OCI-LY7 (cell line): Measurements from ENCODE around the gene TSEN15. TPM values are rescaled to one million over a fixed set of nuclear protein-coding genes. Genes with fewer than 3 reads are reported as not detected.

Source experiments
- BruUV-seq: library from RNA; stranded (reverse); fragments of 400-500 nt; replicated peaks from 2 replicates; lab custom pipeline; 2021; lab: Mats Ljungman, UMichigan
- CTCF ChIA-PET: fragments of 300-600 bp; sonication (Branson Sonifier 250); formaldehyde crosslinking; loops from one replicate; lab custom pipeline; 2022; ENCODE audit warnings: antibody characterized with exemption; ENCODE audit not compliant: unreplicated experiment; lab: Charles Lee
- POLR2A ChIA-PET: fragments of 300-600 bp; sonication (Branson Sonifier 250); formaldehyde crosslinking; loops from one replicate; lab custom pipeline; 2022; ENCODE audit warnings: antibody characterized with exemption; lab: Charles Lee
- DNase-seq: peaks from one replicate; pipeline ENCODE4 v3.0.0-alpha.2; 2015; ENCODE audit warnings: low spot score
- H2AFZ ChIP-seq: fragments of 200-600 bp; sonication (generic), shearing (Covaris generic); 2 replicates; pipeline ENCODE4 v1.6.1; 2014; ENCODE audit warnings: mild to moderate bottlenecking, antibody characterized with exemption, low read length, moderate library complexity
- H3K27ac ChIP-seq: fragments of 200-600 bp; sonication (generic); 2 replicates; pipeline ENCODE4 v1.5.1; 2014; ENCODE audit warnings: mixed run types, low read depth, mild to moderate bottlenecking, moderate library complexity, low read length, inconsistent platforms; ENCODE audit not compliant: poor library complexity, severe bottlenecking
- H3K36me3 ChIP-seq: fragments of 200-600 bp; sonication (generic); 2 replicates; pipeline ENCODE4 v1.6.1; 2014; ENCODE audit warnings: mild to moderate bottlenecking, antibody characterized with exemption, low read length, moderate library complexity, mixed read lengths; ENCODE audit not compliant: insufficient read depth
- H3K4me1 ChIP-seq: fragments of 200-600 bp; sonication (generic); 2 replicates; pipeline ENCODE4 v1.5.1; 2014; ENCODE audit warnings: mild to moderate bottlenecking, low read length; ENCODE audit not compliant: insufficient read depth, poor library complexity, severe bottlenecking
- H3K4me2 ChIP-seq: fragments of 200-600 bp; sonication (generic); 2 replicates; pipeline ENCODE4 v1.6.1; 2014; ENCODE audit warnings: mild to moderate bottlenecking, low read length
- H3K4me3 ChIP-seq: fragments of 200-600 bp; sonication (generic); 2 replicates; pipeline ENCODE4 v1.5.1; 2014; ENCODE audit warnings: mild to moderate bottlenecking, low read depth, low read length; ENCODE audit not compliant: poor library complexity, severe bottlenecking
- H3K79me2 ChIP-seq: fragments of 200-600 bp; sonication (generic); 2 replicates; pipeline ENCODE4 v1.6.1; 2016; ENCODE audit warnings: low read depth, mild to moderate bottlenecking, low read length, moderate library complexity, mixed read lengths; ENCODE audit not compliant: insufficient read depth
- H3K9me2 ChIP-seq: fragments of 200-600 bp; sonication (generic); 2 replicates; pipeline ENCODE4 v1.6.1; 2016; ENCODE audit warnings: mild to moderate bottlenecking, low read length, mixed read lengths; ENCODE audit not compliant: insufficient read depth
- H3K9me3 ChIP-seq: fragments of 200-600 bp; sonication (generic); 2 replicates; pipeline ENCODE4 v1.6.1; 2014; ENCODE audit warnings: mild to moderate bottlenecking, mixed run types, low read length, mixed read lengths
- H4K20me1 ChIP-seq: fragments of 200-600 bp; sonication (generic); 2 replicates; pipeline ENCODE4 v1.6.1; 2014; ENCODE audit warnings: mild to moderate bottlenecking, antibody characterized with exemption, low read length, moderate library complexity, mixed read lengths; ENCODE audit not compliant: insufficient read depth
- CTCF ChIP-seq: fragments of 200-600 bp; sonication (generic); conservative IDR thresholded peaks from 2 replicates; pipeline ENCODE4 v1.5.1; 2014; ENCODE audit warnings: mild to moderate bottlenecking, antibody characterized with exemption, low read length, moderate library complexity, mixed read lengths
- EZH2phosphoT487 ChIP-seq: fragments of 200-600 bp; sonication (generic); IDR thresholded peaks from 2 replicates; pipeline ENCODE4 v1.6.1; 2018; ENCODE audit warnings: low read depth, borderline replicate concordance, mild to moderate bottlenecking, mixed run types, antibody characterized with exemption, low read length, moderate library complexity, mixed read lengths
- intact Hi-C: fragments of 100-400 bp; cut with micrococcal nuclease; formaldehyde crosslinking; loops from one replicate; pipeline ENCODE4 v1.10.0; 2022; ENCODE audit not compliant: unreplicated experiment
- total RNA-seq, 2 experiments: library from RNA; depleted of rRNA in 1 of 2; stranded (reverse); fragments of >200 nt in 1 of 2; shearing (Covaris generic) in 1 of 2; gene quantifications; 2 replicates each; pipeline ENCODE4 v1.2.3, GENCODE V29; 2014 to 2022

TSEN15 gene
- total RNA-seq, 2 experiments from 2014 or later, result 42.5 to 45.1 TPM

- Histone ChIP-seq H4K20me1 (no peaks in the 10 kb centered on the region), H3K4me1 (peaks cover 15% of the 10 kb centered on the region), H3K9me2 (no peaks in the 10 kb centered on the region), H3K4me2 (peak overlapping the region; percentile 78; the same call in 1 of the 2 replicates), H3K79me2 (peaks cover 13% of the 10 kb centered on the region; the same call in 1 of the 2 replicates), H3K36me3 (peaks cover 24% of the 10 kb centered on the region), H2AFZ (no peak overlapping the region), H3K9me3 (peaks cover 4% of the 10 kb centered on the region; the same call in 1 of the 2 replicates), H3K4me3 (no peak overlapping the region), H3K27ac (no peak overlapping the region)
- no peak for TF ChIP-seq EZH2phosphoT487
- no peak for TF ChIP-seq CTCF
- no peak for DNase-seq
- no TSS peak for BruUV-seq
- ChIA-PET CTCF (no interaction called here), POLR2A (interaction anchor here (1.0 kb wide), 1 partner anchor 10 kb away, joined by 3 read pairs; no protein-coding TSS in a partner anchor)
- intact Hi-C loops, result loop anchor here (5.0 to 10.0 kb wide), 5 partner anchors 422 to 1261 kb away; partner anchors contain the start of genes IVNS1ABP, RNF2, SMG7 and SWT1
Observed at GRCh38 chr1:184053881-184054280, 2.4 kb downstream of the TSEN15 start.

DNA sequence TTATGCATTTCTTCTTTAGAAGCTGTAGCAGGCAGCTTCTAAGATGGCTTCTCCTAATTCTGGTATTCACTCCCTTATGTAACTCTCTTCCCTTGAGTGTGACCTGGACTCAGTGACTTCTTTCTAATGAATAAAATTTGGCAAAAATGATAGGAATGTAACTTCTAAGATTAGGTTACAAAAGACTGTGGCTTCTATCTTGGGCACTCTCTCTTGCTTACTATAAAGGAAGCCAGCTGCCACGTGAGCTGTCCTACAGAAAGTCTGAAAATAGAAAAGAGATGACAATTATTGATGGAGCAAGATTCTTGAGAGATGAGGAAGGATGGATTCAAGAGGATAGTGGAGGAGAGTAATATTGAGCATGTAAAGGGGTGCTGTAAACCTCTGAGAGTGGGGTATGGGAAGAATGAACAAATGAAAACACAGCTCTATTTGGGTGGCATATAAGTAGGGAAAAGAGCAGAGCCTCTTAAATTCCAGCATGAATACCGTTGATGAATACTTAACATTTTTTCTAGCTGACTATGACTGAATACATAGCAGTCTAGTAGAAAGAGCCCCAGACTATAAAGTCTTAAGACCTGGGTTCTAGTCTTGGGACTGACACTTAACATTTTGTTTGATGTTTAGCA is 5.5 kb downstream of the TSEN15 start:
- Histone ChIP-seq H2AFZ (no peak overlapping the region), H3K36me3 (peaks cover 38% of the 10 kb centered on the region), H4K20me1 (no peaks in the 10 kb centered on the region), H3K9me3 (no peaks in the 10 kb centered on the region), H3K79me2 (peaks cover 12% of the 10 kb centered on the region; the same call in 1 of the 2 replicates), H3K4me2 (no peak overlapping the region), H3K27ac (no peak overlapping the region), H3K9me2 (no peaks in the 10 kb centered on the region), H3K4me3 (no peak overlapping the region), H3K4me1 (peaks cover 8% of the 10 kb centered on the region)
- TF ChIP-seq EZH2phosphoT487 (no peak), CTCF (no peak)
- no peak for DNase-seq
- ChIA-PET POLR2A (interaction anchor here (1.2 kb wide), 1 partner anchor 12 kb away, joined by 6 read pairs; no protein-coding TSS in a partner anchor), CTCF (no interaction called here)
- intact Hi-C loops, result loop anchor here (10.0 kb wide), 3 partner anchors 988 to 1258 kb away; partner anchors contain the start of genes IVNS1ABP, RNF2, SWT1 and TRMT1L
- no TSS peak for BruUV-seq

- Histone ChIP-seq H3K9me2 (no peaks in the 10 kb centered on the region), H3K27ac (no peak overlapping the region), H3K79me2 (no peaks in the 10 kb centered on the region), H4K20me1 (no peaks in the 10 kb centered on the region), H3K4me2 (no peak overlapping the region), H3K9me3 (no peaks in the 10 kb centered on the region), H3K4me3 (no peak overlapping the region), H2AFZ (no peak overlapping the region), H3K36me3 (peaks cover 34% of the 10 kb centered on the region), H3K4me1 (no peaks in the 10 kb centered on the region)
- ChIA-PET POLR2A (no interaction called here), CTCF (no interaction called here)
- DNase-seq, result no peak
- no peak for TF ChIP-seq EZH2phosphoT487
- BruUV-seq, result no TSS peak
- intact Hi-C loops, result loop anchor here (10.0 kb wide), 3 partner anchors 985 to 1255 kb away; partner anchors contain the start of genes IVNS1ABP, RNF2, SWT1 and TRMT1L
Observed at GRCh38 chr1:184059887-184060286, 8.4 kb downstream of the TSEN15 start.
